NCI-H2196 treated with DMSO at 0.1 percent for 48 hours (cell line): ENCODE results near the gene CCM2L.
"Not testable (repeated sequence)": the region's sequence is repeated elsewhere in the genome, so short reads cannot be mapped to it uniquely, and the experiment has no call there.

Experiments
- DNase-seq: peaks from one replicate; lab custom pipeline; 2025; ENCODE audit not compliant: unreplicated experiment; lab: John Stamatoyannopoulos, UW

CCM2L gene

DNA sequence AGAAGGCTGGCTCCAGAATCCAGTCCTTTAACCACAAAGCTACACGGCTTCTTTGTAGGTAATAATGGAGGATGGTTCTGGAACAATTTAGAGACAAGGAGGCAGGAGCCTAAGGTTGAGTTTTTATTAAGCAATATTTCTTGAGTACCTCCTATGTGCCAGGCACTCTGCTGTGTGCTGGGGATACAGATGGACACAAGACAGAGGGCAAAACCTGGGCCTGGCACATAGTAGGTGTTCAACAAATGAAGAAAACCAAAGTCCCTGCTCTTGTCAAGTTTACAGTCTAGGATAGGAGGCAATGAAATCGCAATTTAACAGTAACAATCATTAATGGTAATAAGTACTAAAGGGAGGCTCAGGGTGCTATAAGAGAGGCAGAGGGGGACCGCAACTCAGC is 17.4 kb downstream of the CCM2L start:
- no peak for DNase-seq

DNA sequence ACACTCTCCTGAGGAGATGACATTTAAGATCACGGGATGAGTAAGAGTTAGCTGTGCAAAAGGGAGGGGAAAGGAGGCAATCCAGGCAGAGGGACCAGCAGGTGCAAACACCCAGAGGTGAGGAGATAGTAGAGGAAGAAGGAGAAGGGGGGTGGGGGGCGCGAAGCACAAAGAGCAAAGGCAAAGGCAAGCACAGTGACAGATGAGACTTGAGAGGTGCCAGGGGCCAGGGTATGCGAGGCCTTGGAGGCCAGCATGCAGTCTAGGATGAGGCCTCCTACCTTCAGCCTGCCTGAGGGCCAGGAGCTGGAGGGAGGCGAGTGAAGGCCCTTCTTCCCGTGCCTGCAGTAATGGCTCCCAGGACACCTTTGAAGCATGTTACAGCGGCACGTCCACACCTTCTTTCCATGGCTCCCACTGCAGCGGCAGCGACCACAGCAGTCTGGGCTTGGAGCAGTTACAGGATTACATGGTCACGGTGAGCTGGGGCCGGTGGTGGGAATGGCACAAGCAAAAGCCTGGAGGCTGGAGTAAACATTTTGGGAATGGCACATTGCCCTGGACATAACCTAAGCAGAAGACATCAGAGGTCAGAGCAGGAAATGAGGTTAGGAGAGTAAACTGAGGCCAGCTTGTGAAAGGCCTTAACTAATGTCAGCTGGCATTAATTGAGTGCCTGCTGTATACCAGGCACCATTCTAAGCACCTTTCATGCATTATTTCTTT is 18.6 kb downstream of the CCM2L start:
- DNase-seq: peak; percentile 7

DNA sequence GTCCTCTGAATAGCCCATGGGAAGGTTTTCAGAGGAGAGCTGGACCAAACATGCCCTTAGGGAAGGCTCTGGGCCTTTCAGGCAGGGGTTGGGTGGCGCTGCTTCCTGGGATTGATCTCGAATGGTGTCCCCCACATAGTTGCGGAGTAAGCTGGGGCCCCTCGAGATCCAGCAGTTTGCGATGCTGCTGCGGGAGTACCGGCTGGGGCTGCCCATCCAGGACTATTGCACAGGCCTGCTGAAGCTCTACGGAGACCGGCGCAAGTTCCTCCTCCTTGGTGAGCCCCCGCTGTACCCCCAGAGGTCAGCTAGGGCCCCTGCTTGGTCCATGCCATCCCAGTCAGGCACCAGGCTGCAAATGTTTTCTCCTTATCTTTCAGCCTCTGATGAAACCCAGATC is 19.3 kb downstream of the CCM2L start:
- DNase-seq: no peak

DNA sequence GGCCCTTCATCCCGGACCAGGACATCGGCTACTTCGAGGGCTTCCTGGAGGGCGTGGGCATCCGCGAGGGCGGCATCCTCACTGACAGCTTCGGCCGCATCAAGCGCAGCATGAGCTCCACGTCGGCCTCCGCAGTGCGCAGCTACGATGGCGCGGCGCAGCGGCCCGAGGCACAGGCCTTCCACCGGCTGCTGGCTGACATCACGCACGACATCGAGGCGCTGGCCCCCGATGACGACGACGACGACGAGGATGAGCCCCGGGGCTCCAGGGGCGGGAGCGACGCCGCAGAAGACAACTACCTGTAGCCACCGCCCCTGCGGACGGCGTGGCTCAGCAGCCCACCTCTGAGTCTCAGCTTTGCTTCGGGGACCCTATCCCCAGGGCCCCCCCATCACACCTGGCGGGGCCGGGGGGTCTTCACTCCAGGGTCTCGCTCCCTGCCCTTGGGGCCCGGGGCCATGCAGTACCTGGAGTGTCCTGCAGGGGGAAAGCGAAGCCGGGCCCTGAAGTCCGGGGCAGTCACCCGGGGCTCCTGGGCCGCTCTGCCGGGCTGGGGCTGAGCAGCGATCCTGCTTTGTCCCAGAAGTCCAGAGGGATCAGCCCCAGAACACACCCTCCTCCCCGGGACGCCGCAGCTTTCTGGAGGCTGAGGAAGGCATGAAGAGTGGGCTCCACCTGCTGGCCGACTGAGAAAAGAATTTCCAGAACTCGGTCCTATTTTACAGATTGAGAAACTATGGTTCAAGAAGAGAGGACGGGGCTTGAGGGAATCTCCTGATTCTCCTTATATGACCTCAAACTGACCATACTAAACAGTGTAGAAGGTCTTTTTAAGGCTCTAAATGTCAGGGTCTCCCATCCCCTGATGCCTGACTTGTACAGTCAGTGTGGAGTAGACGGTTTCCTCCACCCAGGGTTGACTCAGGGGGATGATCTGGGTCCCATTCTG is 21.0 kb downstream of the CCM2L start:
- DNase-seq: peak; percentile 75

DNA sequence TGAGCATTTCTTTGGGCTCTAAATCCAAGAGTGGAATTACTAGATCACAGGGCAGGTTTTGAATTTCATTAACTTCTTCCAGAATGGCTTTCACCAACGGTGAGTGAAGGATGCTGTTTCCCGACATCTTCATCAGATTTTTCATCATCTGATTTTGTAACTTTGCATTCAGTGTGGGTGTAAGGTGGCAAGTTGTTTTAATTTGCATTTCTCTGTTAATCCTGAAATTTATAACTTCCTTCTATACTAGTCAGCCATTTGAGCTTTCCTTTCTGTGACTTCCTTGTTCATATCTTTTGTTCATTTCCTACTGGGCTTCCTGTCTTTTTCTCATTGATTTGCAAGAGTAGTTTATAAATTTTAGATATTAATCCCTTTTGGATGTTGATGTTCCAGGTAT is 23.1 kb downstream of the CCM2L start:
- no peak for DNase-seq

DNA sequence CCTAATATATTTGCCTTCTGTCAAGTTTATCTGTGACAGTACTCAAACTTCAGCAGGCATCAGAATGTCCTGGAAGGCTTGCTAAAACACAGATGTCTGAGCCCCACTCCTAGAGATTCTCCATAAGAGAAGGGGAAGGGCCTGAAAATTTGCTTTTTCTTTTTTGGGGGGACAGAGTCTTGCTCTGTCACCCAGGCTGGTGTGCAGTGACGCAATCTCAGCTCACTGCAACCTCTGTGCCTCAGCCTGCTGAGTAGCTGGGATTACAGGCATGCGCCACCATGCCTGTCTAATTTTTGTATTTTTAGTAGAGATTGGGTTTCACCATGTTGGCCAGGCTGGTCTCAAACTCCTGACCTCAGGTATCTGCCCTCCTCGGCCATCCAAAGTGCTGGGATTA is 23.5 kb downstream of the CCM2L start:
- not testable (repeated sequence) for DNase-seq

DNA sequence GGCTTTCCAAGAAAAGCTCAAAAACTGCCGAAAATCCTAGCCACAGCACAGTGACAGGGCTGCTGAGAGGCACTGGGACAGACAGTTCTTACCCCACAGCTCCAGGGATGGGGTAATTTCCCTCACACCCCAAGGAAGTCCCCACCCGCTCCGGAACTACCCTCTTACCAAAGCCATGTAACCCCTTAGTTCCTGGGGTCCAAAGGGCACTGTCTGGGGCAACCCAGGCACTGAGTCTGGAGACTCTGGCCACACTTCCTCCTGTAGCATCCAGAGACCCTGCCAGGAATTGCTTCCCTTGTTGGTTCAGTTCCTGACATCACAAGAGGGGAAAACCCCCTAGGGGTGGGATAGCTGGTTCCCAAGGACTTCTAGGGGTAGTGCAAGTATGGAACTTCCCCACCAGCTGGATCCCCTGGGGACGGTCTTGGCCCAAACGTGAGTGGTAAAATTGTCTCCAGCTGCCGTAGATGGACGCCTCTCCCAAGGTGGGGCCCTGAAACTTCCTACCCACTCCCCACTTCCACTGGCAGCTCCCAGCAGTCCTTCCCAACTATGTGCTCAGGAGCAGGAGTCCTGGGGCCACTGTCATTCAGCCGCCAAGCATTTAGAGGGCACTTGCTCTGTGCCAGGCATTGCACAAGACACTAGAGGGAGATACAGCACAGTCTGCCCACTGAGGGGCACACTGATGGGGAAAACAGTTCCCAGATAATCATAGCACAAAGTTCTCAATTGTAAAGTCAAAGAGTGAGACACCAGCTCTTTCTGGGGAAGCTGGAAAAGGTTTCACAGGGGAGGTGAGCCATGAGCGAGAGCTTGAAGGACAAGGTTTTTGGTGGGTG is 24.6 kb downstream of the CCM2L start:
- DNase-seq: no peak

DNA sequence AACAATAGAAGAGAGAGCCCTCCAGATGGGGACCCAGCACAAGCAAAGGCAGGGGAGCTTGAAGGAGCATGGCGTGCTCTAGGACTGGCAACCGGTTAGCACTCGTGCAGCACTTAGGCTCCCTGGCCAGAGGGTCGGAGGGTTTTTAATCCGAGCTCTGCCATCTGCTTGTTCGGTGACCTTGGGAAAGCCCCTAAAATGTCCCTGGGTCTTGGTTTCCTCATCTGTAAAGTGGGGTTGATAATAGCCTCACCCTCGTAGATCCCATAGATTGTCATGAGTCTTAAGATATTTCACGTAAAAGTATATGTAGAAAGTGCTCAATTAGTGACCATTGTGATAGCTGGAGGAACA is 25.2 kb downstream of the CCM2L start:
- DNase-seq: no peak

DNA sequence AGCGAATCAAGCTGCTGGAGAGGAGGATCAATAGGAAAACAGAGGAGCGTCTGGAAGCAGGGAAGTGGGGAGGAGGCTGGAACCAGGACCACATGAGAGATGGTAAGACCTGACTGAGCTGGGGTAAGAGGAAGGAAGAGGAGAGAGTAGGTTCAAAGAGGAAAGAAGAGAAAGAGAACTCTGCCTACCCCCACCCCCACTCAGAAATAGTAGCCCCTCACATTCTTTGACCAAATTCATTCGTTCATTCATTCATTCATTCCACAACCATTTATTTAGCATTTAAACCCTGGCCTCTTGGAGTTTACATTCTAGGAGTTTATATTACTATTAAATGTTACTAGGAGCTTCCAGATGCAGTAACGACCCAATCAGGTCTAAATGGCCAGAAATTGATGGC is 26.0 kb downstream of the CCM2L start:
- no peak for DNase-seq

DNA sequence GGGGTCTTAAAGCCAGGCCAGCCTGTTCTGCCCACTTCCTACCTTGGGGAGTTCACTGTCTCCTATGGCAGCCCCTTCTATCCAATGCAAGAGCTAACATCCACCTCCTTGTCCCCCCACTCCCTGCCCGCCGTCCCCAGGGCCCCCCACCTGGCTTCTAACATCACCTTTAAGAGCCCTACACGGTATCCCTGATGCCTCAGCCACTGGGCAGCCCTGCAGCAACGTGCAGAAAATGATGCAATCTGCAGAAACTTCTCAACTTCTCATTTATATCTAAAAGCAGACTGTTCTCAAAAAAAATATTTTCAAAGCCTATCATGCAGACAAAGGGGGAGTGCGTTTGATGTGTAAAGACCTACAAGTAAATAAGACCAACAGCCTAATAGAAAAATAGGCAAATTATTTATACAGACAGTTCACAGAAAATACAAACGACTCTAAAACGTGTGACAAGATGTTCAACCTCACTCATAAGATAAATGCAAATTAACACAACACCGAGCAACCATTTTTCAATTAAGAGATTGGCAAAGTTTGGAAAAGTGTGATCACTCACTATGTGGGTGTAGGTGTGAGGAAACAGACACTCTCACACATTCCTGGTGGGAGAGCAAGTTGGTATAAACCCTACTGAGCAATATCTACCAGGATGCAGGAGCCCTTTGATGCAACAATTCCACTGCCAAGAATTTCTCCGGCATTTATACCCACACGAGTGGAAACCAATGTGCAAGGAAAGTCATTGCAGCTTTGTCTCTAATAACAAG is 26.7 kb downstream of the CCM2L start:
- DNase-seq: no peak

DNA sequence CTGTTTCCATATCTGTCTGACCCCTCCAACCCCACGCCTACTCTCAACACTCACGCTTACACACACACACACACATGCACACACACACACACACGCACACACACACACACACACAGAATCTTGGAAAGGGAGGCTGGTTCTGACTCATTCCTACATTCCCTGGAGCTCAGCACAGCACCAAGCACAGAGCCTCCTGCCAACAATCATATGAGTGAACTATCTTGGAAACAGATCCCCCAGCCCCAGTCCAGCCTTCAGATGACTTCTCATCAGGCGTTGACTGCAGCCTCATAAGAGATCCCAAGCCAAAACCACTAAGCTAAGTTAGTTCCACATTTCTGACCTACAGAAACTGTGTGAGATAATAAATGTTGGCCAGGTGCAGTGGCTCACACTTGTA is 27.7 kb downstream of the CCM2L start:
- DNase-seq: no peak

DNA sequence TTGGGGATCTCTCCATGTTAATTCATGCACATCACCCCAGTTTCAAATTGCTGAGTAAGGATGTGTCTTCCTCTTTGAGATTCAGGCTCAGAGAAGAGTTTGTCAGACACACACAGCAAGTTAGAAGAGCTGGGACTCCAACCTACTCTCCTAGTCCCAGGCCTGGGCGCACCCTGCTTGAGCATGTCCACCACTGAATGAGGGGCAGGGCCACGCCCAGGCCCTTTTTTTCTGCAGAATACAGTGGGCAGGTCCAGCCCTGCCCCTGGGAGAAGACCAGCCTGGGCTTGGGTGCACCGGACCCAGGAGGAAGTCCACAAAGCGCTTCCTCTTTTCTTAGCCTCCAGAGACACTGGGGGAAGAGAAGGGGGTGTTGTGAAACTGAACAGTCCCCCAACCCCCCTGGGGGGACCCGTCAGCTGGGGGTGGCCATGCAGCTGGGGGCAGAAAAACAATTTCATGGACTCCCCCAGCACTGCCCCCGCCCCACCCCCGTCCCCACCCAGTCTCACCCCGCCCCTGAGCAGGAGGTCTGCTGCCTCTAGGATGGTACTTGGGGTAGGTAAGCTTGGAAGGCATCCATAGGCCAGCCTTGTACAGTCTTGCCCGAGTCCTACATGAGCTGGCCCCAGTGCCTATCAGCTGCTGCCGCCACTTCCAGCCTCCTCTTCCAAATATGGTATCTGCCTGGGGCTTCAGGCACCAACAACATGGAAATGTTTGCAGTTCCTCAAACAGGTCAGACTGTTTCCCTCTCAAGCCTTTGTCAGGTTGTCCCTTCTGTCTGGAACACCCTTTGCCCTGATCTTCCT is 30.1 kb downstream of the CCM2L start:
- no peak for DNase-seq

DNA sequence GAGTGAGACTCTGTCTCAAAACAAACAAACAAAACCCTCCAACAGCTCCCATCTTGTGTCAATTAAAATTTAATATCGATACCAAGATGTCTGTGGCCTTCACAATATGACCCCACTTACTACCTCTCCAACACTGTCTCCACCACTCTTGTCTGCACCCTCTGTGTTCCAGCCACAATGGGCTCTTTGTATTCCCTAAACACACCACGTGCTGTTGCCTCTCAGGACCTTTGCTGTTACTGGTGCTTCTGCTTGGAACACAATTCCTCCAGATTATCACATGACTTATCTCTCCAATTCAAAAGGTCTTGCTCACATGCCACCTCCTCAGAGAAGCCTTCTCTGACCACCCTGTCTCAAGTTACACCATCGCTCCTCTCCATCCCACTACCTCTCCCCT is 35.8 kb downstream of the CCM2L start:
- DNase-seq: no peak

DNA sequence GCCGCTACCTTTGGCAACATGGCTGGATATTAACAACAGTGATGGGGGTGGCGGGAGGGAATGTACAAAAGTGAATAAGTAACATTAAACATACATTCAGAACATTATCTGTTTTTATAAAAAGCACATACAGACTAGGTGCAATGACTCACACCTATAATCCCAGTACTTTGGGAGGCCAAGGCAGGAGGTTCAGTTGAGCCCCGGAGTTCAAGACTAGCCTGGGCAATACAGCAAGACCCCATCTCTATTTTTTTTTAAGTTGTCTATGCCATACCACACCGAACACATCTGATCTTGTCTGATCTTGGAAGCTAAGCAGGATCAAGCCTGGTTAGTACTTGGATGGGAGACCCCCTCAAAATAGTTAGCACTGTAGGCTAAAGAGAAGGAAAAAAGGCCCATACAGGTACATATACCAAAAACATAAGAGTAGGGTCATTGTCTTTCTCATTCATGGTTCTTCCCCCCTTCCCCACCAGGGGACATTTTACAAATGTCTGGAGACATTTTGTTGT is 40.1 kb downstream of the CCM2L start:
- no peak for DNase-seq

DNA sequence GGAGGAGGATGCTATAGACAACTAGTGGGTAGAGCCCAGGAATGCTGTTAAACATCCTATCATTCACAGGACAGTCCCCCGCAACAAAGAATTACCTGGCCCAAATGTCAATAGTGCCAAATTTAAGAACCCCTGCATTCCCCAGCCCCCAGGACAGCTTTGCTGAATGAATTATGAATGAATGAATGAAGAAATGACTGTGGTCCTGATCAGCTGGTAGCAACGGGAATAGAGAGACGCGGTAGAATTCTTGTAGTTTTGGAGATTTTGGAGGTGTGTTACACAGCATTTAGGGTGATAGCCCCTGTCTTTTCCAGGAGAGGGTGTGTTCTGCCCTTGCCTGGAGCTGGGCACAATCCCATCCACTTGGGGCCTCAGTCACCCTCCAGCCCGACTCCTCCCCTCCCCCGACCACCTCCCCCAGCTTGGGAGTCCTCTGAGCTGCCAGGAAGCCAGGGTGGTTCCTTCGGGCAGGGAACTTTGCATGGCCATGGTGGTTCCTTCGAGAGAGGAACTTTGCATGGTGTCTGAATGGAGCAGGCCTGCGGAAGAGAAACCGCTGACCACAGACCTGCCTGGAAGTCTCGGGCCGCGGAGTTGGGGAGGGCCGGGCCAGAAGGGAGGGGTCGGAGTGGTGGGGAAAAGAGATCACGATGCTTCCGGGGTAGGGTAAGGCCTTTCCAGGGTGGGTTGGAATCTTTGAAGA is 40.8 kb downstream of the CCM2L start:
- DNase-seq: no peak

DNA sequence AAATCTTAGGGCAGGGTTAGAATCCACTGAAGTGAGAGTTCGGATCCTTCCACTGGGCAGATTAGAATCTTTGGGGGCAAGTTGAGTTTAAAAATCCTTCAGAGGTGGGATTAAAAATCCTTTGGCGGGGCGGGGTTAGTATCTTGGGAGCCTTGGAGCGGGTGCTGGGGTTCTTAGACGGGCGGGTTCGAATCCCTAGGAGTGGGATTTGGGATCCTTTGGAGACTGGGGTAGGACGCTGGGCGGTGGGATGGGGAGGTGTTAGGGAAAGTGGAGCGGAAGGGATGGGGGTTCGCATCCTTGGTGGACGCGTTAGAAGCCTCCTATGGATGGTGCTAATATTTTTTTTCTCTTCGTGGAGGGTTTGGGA is 41.5 kb downstream of the CCM2L start:
- no peak for DNase-seq

DNA sequence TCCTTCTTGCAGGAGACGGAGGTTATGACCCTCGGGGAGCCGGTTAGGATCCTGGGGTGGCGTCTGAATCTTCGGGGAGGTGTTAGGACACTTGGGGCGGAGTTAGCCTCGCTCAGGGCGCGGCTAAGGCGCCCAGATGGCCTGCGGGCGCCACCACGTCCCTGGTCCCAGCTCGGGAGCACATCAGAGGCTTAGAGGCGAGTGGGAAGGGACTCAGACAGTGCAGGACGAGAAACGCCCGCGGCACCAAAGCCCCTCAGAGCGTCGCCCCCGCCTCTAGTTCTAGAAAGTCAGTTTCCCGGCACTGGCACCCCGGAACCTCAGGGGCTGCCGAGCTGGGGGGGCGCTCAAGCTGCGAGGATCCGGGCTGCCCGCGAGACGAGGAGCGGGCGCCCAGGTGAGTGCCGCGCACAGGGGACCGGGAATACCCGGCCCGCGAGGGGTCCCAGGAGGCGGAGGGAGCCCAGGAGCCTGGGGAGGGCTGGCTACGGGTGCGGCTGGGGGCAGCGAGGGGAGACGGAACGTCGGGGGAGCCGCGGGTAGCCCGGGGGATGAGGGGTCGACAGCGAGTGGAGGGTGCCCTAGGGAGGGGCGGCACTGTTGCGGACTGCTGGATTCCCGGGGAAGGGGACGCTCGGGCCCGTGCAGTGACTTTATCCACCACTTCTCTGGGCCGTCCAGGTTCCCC is 42.0 kb downstream of the CCM2L start, which contains the start of gene HCK:
Gene HCK (plus strand): TSS at position 153 of the 688 bp plus-strand sequence.
- no peak for DNase-seq

DNA sequence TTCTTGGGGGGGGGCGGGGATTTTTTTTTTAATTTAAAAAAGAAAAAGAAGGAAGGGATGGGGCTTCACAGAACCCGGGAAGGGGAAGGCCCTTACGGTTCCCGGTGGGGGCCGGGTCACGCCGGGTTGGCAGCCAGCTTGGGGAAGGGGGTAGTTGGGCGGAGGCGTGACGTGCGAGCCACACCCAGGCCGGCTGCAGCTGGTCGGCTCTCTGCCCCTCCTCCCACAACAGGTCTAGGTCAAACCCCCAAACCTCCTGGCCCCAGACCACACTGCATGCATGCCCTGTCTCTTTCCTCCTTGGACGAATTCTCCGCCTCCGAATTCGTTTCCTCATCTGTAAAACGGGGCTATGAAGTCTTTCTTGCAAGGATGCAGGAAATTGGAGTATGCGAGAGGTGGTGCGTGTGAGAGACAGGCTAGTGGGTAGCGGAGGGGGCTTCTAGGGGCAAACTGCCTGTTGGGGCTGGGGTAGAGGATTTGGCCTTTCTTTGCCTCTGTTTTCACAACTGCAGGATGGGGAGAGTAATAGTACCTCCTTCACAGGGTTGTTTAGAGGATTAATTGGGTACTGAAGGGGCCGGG is 42.6 kb downstream of the CCM2L start:
- DNase-seq: no peak
